ENCODE results near the gene DMD.

The DMD gene

GRCh38 chrX:32851556-32851955 is 359.8 kb downstream of the DMD start:
- no peak overlapping the region for H3K27ac Mint-ChIP-seq
- no peak for ATAC-seq (replicated peaks)
- no peak overlapping the region for H3K4me3 Mint-ChIP-seq
- no peak for DNase-seq
- no peaks in the 10 kb centered on the region for H3K4me1 Mint-ChIP-seq (ENCODE audit: low read depth in 2 of 2)
- peaks cover 0 to 5% of the 10 kb centered on the region in 2 donors for H3K9me3 Mint-ChIP-seq
- no peaks in the 10 kb centered on the region for H3K27me3 Mint-ChIP-seq
- H3K36me3 Mint-ChIP-seq (ENCODE audit: insufficient read depth): no peaks in the 10 kb centered on the region

GRCh38 chrX:32847921-32848320 is 363.4 kb downstream of the DMD start:
- DNase-seq (no peak), ATAC-seq (replicated peaks) (no peak)
- Mint-ChIP-seq H3K27ac (no peak overlapping the region), H3K36me3 (ENCODE audit: insufficient read depth) (no peaks in the 10 kb centered on the region), H3K4me3 (no peak overlapping the region), H3K9me3 (peaks cover 0 to 7% of the 10 kb centered on the region in 2 donors), H3K4me1 (ENCODE audit: low read depth in 2 of 2) (no peaks in the 10 kb centered on the region), H3K27me3 (no peaks in the 10 kb centered on the region)

- no peak overlapping the region for H3K27ac Mint-ChIP-seq
- no peak overlapping the region for H3K4me3 Mint-ChIP-seq
- H3K36me3 Mint-ChIP-seq (ENCODE audit: insufficient read depth): no peaks in the 10 kb centered on the region
- peaks cover 4 to 8% of the 10 kb centered on the region in 2 donors for H3K9me3 Mint-ChIP-seq
- no peaks in the 10 kb centered on the region for H3K27me3 Mint-ChIP-seq
- ATAC-seq (replicated peaks) (no peak), DNase-seq (no peak)
- H3K4me1 Mint-ChIP-seq (ENCODE audit: low read depth in 2 of 2): no peaks in the 10 kb centered on the region
Observed at GRCh38 chrX:32842053-32842452, 369.3 kb downstream of the DMD start.

- no peak for ATAC-seq (replicated peaks)
- Mint-ChIP-seq H3K36me3 (ENCODE audit: insufficient read depth) (no peaks in the 10 kb centered on the region), H3K4me3 (no peak overlapping the region), H3K9me3 (peaks cover 2 to 8% of the 10 kb centered on the region in 2 donors), H3K4me1 (ENCODE audit: low read depth in 2 of 2) (no peaks in the 10 kb centered on the region), H3K27ac (no peak overlapping the region), H3K27me3 (no peaks in the 10 kb centered on the region)
- DNase-seq: no peak
Observed at GRCh38 chrX:32839781-32840180, 371.6 kb downstream of the DMD start.

- no peaks in the 10 kb centered on the region for H3K4me1 Mint-ChIP-seq (ENCODE audit: low read depth in 2 of 2)
Observed at GRCh38 chrX:32825009-32825408, 386.3 kb downstream of the DMD start.

GRCh38 chrX:32804034-32804433 is 407.3 kb downstream of the DMD start:
- H3K27ac Mint-ChIP-seq: no peak overlapping the region
- no peaks in the 10 kb centered on the region for H3K4me1 Mint-ChIP-seq (ENCODE audit: low read depth in 2 of 2)
- no peaks in the 10 kb centered on the region for H3K36me3 Mint-ChIP-seq (ENCODE audit: insufficient read depth)
- no peaks in the 10 kb centered on the region for H3K27me3 Mint-ChIP-seq
- DNase-seq (no peak), ATAC-seq (replicated peaks) (no peak)
- no peak overlapping the region for H3K4me3 Mint-ChIP-seq
- H3K9me3 Mint-ChIP-seq: peaks cover 4 to 12% of the 10 kb centered on the region in 2 donors

More at GRCh38 chrX:32825009-32825408, 386.3 kb downstream of the DMD start:
- Mint-ChIP-seq H3K27ac (no peak overlapping the region), H3K4me3 (no peak overlapping the region), H3K27me3 (no peaks in the 10 kb centered on the region), H3K9me3 (no peaks in the 10 kb centered on the region), H3K36me3 (ENCODE audit: insufficient read depth) (no peaks in the 10 kb centered on the region)
- DNase-seq (no peak), ATAC-seq (replicated peaks) (no peak)

GRCh38 chrX:32798990-32799389 is 412.4 kb downstream of the DMD start:
- Mint-ChIP-seq H3K4me1 (ENCODE audit: low read depth in 2 of 2) (no peaks in the 10 kb centered on the region), H3K36me3 (ENCODE audit: insufficient read depth) (no peaks in the 10 kb centered on the region), H3K27ac (no peak overlapping the region), H3K27me3 (no peaks in the 10 kb centered on the region), H3K9me3 (peaks cover 0 to 6% of the 10 kb centered on the region in 2 donors), H3K4me3 (no peak overlapping the region)
- ATAC-seq (replicated peaks) (no peak), DNase-seq (no peak)

- H3K9me3 Mint-ChIP-seq: peaks cover 0 to 8% of the 10 kb centered on the region in 2 donors
- no peak for DNase-seq
- no peaks in the 10 kb centered on the region for H3K36me3 Mint-ChIP-seq (ENCODE audit: insufficient read depth)
- no peaks in the 10 kb centered on the region for H3K4me1 Mint-ChIP-seq (ENCODE audit: low read depth in 2 of 2)
- no peak overlapping the region for H3K27ac Mint-ChIP-seq
- H3K4me3 Mint-ChIP-seq: no peak overlapping the region
- H3K27me3 Mint-ChIP-seq: no peaks in the 10 kb centered on the region
- ATAC-seq (replicated peaks): no peak
Observed at GRCh38 chrX:32788936-32789335, 422.4 kb downstream of the DMD start.

GRCh38 chrX:32780109-32780508 is 431.2 kb downstream of the DMD start:
- DNase-seq: no peak
- Mint-ChIP-seq H3K36me3 (ENCODE audit: insufficient read depth) (no peaks in the 10 kb centered on the region), H3K27me3 (no peaks in the 10 kb centered on the region), H3K4me3 (no peak overlapping the region), H3K27ac (no peak overlapping the region), H3K4me1 (ENCODE audit: low read depth in 2 of 2) (no peaks in the 10 kb centered on the region), H3K9me3 (peaks cover 0 to 7% of the 10 kb centered on the region in 2 donors)
- ATAC-seq (replicated peaks): no peak

- peaks cover 0 to 7% of the 10 kb centered on the region in 2 donors for H3K9me3 Mint-ChIP-seq
- no peaks in the 10 kb centered on the region for H3K36me3 Mint-ChIP-seq (ENCODE audit: insufficient read depth)
- no peaks in the 10 kb centered on the region for H3K27me3 Mint-ChIP-seq
- H3K27ac Mint-ChIP-seq: no peak overlapping the region
- DNase-seq (no peak), ATAC-seq (replicated peaks) (no peak)
- no peaks in the 10 kb centered on the region for H3K4me1 Mint-ChIP-seq (ENCODE audit: low read depth in 2 of 2)
- no peak overlapping the region for H3K4me3 Mint-ChIP-seq
Observed at GRCh38 chrX:32778965-32779364, 432.4 kb downstream of the DMD start.

- Mint-ChIP-seq H3K9me3 (peaks cover 0 to 3% of the 10 kb centered on the region in 2 donors), H3K4me3 (no peak overlapping the region), H3K36me3 (ENCODE audit: insufficient read depth) (no peaks in the 10 kb centered on the region), H3K27me3 (no peaks in the 10 kb centered on the region), H3K27ac (no peak overlapping the region), H3K4me1 (ENCODE audit: low read depth in 2 of 2) (no peaks in the 10 kb centered on the region)
- no peak for ATAC-seq (replicated peaks)
- DNase-seq: no peak
Observed at GRCh38 chrX:32774966-32775365, 436.4 kb downstream of the DMD start.

- no peaks in the 10 kb centered on the region for H3K4me1 Mint-ChIP-seq (ENCODE audit: low read depth in 2 of 2)
- DNase-seq (no peak), ATAC-seq (replicated peaks) (no peak)
- no peaks in the 10 kb centered on the region for H3K27me3 Mint-ChIP-seq
- H3K4me3 Mint-ChIP-seq: no peak overlapping the region
- no peak overlapping the region for H3K27ac Mint-ChIP-seq
- no peaks in the 10 kb centered on the region for H3K36me3 Mint-ChIP-seq (ENCODE audit: insufficient read depth)
- H3K9me3 Mint-ChIP-seq: peaks cover 6 to 15% of the 10 kb centered on the region in 2 donors
Observed at GRCh38 chrX:32749070-32749469, 462.3 kb downstream of the DMD start.

- no peaks in the 10 kb centered on the region for H3K4me1 Mint-ChIP-seq (ENCODE audit: low read depth in 2 of 2)
- H3K4me3 Mint-ChIP-seq: no peak overlapping the region
- no peaks in the 10 kb centered on the region for H3K27me3 Mint-ChIP-seq
- H3K27ac Mint-ChIP-seq: no peak overlapping the region
- H3K9me3 Mint-ChIP-seq: peaks cover 3 to 8% of the 10 kb centered on the region in 2 donors
- no peak for DNase-seq
- ATAC-seq (replicated peaks): no peak
- H3K36me3 Mint-ChIP-seq (ENCODE audit: insufficient read depth): no peaks in the 10 kb centered on the region
Observed at GRCh38 chrX:32745323-32745722, 466.0 kb downstream of the DMD start.

- H3K4me1 Mint-ChIP-seq (ENCODE audit: low read depth in 2 of 2): no peaks in the 10 kb centered on the region
- H3K4me3 Mint-ChIP-seq: no peak overlapping the region
- H3K27me3 Mint-ChIP-seq: no peaks in the 10 kb centered on the region
- peaks cover 3 to 8% of the 10 kb centered on the region in 2 donors for H3K9me3 Mint-ChIP-seq
- no peak for DNase-seq
- no peak overlapping the region for H3K27ac Mint-ChIP-seq
- H3K36me3 Mint-ChIP-seq (ENCODE audit: insufficient read depth): no peaks in the 10 kb centered on the region
- no peak for ATAC-seq (replicated peaks)
Observed at GRCh38 chrX:32744921-32745320, 466.4 kb downstream of the DMD start.

- Mint-ChIP-seq H3K36me3 (ENCODE audit: insufficient read depth) (no peaks in the 10 kb centered on the region), H3K27me3 (no peaks in the 10 kb centered on the region), H3K4me3 (no peak overlapping the region), H3K27ac (no peak overlapping the region), H3K9me3 (peaks cover 4 to 8% of the 10 kb centered on the region in 2 donors), H3K4me1 (ENCODE audit: low read depth in 2 of 2) (no peaks in the 10 kb centered on the region)
- no peak for DNase-seq
- no peak for ATAC-seq (replicated peaks)
Observed at GRCh38 chrX:32741910-32742309, 469.4 kb downstream of the DMD start.
